HCT116 (cell line): Measurements from ENCODE around the gene ABRACL.

Experiments used
- EGR1 ChIP-seq: IDR thresholded peaks from 2 replicates; pipeline ENCODE4 v1.6.1; 2012; ENCODE audit warnings: low read depth
- EZH2phosphoT487 ChIP-seq: fragments of 200-600 bp; IDR thresholded peaks from 2 replicates; pipeline ENCODE4 v1.6.1; 2018; ENCODE audit warnings: antibody characterized with exemption, borderline replicate concordance
- JUND ChIP-seq: IDR thresholded peaks from 2 replicates; pipeline ENCODE4 v1.6.1; 2012
- POLR2A ChIP-seq: IDR thresholded peaks from 2 replicates; pipeline ENCODE4 v1.7.0; 2011; ENCODE audit warnings: borderline replicate concordance; ENCODE audit not compliant: insufficient read depth, insufficient read length; ENCODE audit errors: extremely low read depth
- POLR2AphosphoS5 ChIP-seq: IDR thresholded peaks from 2 replicates; pipeline ENCODE4 v1.6.1; 2011; ENCODE audit warnings: mild to moderate bottlenecking, low read depth, low read length, moderate library complexity
- RAD21 ChIP-seq: IDR thresholded peaks from 2 replicates; pipeline ENCODE4 v1.6.1; 2012; ENCODE audit warnings: low read depth, mild to moderate bottlenecking
- REST ChIP-seq: IDR thresholded peaks from 2 replicates; pipeline ENCODE4 v1.6.1; 2012; ENCODE audit warnings: low read depth
- SIN3A ChIP-seq: IDR thresholded peaks from 2 replicates; pipeline ENCODE4 v1.6.1; 2012; ENCODE audit warnings: low read depth
- SP1 ChIP-seq: IDR thresholded peaks from 2 replicates; pipeline ENCODE4 v1.6.1; 2012; ENCODE audit warnings: low read depth
- YY1 ChIP-seq: IDR thresholded peaks from 2 replicates; pipeline ENCODE4 v1.6.1; 2011; ENCODE audit warnings: low read length, low read depth, moderate library complexity, mild to moderate bottlenecking; ENCODE audit not compliant: insufficient replicate concordance; ENCODE audit errors: extremely low read depth
- ZFX ChIP-seq: fragments of 450-650 bp; IDR thresholded peaks from 2 replicates; pipeline ENCODE4 v1.6.1; 2017
- ZNF274 ChIP-seq: fragments of 200-500 bp; sonication (Bioruptor generic); IDR thresholded peaks from 2 replicates; pipeline ENCODE4 v1.6.1; 2014; ENCODE audit warnings: mild to moderate bottlenecking, low read depth, low read length, inconsistent platforms
- TF ChIP-seq, protein P1 (sequence below), 3 experiments: fragments of 200-600 bp in 1 of 3; sonication (generic) in 1 of 3; IDR thresholded peaks in 2 of 3; conservative IDR thresholded peaks in 1 of 3; 2 replicates each; pipeline ENCODE4 v1.5.1; 2012 to 2017; ENCODE audit warnings: low read depth in 2 of 3, low read length in 2 of 3, antibody characterized with exemption in 1 of 3, borderline replicate concordance in 1 of 3, control low read depth in 1 of 3, mild to moderate bottlenecking in 1 of 3, mixed read lengths in 1 of 3, mixed run types in 1 of 3, moderate library complexity in 1 of 3; ENCODE audit not compliant: insufficient read depth in 1 of 3

GRCh38 chr6:138999949-139000725, 28.4 kb upstream of the ABRACL start:
- no peak for TF ChIP-seq SIN3A
- TF ChIP-seq JUND, result no peak
- TF ChIP-seq ZFX, result no peak
- TF ChIP-seq, protein P1, sequence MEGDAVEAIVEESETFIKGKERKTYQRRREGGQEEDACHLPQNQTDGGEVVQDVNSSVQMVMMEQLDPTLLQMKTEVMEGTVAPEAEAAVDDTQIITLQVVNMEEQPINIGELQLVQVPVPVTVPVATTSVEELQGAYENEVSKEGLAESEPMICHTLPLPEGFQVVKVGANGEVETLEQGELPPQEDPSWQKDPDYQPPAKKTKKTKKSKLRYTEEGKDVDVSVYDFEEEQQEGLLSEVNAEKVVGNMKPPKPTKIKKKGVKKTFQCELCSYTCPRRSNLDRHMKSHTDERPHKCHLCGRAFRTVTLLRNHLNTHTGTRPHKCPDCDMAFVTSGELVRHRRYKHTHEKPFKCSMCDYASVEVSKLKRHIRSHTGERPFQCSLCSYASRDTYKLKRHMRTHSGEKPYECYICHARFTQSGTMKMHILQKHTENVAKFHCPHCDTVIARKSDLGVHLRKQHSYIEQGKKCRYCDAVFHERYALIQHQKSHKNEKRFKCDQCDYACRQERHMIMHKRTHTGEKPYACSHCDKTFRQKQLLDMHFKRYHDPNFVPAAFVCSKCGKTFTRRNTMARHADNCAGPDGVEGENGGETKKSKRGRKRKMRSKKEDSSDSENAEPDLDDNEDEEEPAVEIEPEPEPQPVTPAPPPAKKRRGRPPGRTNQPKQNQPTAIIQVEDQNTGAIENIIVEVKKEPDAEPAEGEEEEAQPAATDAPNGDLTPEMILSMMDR (IDR thresholded peaks at IDR 0.05 in 2 of 3, conservative IDR thresholded peaks at IDR 0.05 in 1 of 3; ENCODE audit: borderline replicate concordance in 1 of 3, insufficient read depth in 1 of 3, low read depth in 2 of 3, low read length in 2 of 3), result no peak
- TF ChIP-seq POLR2A, result no peak
- TF ChIP-seq SP1, result no peak
- TF ChIP-seq REST, result no peak
- TF ChIP-seq EGR1, result no peak
- TF ChIP-seq RAD21, result no peak
- TF ChIP-seq POLR2AphosphoS5, result no peak
- no peak for TF ChIP-seq ZNF274
- no peak for TF ChIP-seq YY1
- TF ChIP-seq EZH2phosphoT487, result no peak
